PC-3 (cell line): ENCODE measurements around the gene RPS6KA3.

ENCODE experiments used
- CTCF ChIP-seq: fragments of 300-600 bp; sonication (generic); conservative IDR thresholded peaks from 2 replicates; pipeline ENCODE4 v1.5.1; 2017; ENCODE audit warnings: antibody characterized with exemption, low read depth, mild to moderate bottlenecking, low read length
- EZH2 ChIP-seq: fragments of 300-600 bp; sonication (generic); IDR thresholded peaks from one replicate; pipeline ENCODE4 v1.6.1; 2017; ENCODE audit warnings: antibody characterized with exemption, mild to moderate bottlenecking, low read length; ENCODE audit not compliant: unreplicated experiment
- EZH2phosphoT487 ChIP-seq: fragments of 300-600 bp; sonication (generic); IDR thresholded peaks from 2 replicates; pipeline ENCODE4 v1.6.1; 2018; ENCODE audit warnings: mild to moderate bottlenecking, antibody characterized with exemption, low read length, borderline replicate concordance

- no peak for TF ChIP-seq CTCF
- no peak for TF ChIP-seq EZH2
- TF ChIP-seq EZH2phosphoT487 = no peak
These were observed 84.9 kb downstream of the RPS6KA3 start for GRCh38 chrX:20181598-20182329.
